Endothelial cell of umbilical vein (primary cell): ENCODE results near the gene KAT2B.

Experiments
- EZH2 ChIP-seq: IDR thresholded peaks from 2 replicates; pipeline ENCODE4 v1.6.1; 2012; ENCODE audit warnings: borderline replicate concordance, low read depth, mild to moderate bottlenecking, moderate library complexity, low read length, inconsistent platforms; ENCODE audit not compliant: severe bottlenecking
- FOS ChIP-seq: IDR thresholded peaks from 2 replicates; pipeline ENCODE4 v1.6.1; 2011; ENCODE audit warnings: mild to moderate bottlenecking, low read length, moderate library complexity, borderline replicate concordance; ENCODE audit not compliant: insufficient read depth
- JUN ChIP-seq: IDR thresholded peaks from 2 replicates; pipeline ENCODE4 v1.6.1; 2011; ENCODE audit warnings: borderline replicate concordance, low read depth; ENCODE audit not compliant: insufficient read length, insufficient read depth
- MYC ChIP-seq: IDR thresholded peaks from one replicate; pipeline ENCODE4 v1.6.1; 2011; ENCODE audit warnings: mild to moderate bottlenecking, low read depth, low read length
- POLR2A ChIP-seq: IDR thresholded peaks from 2 replicates; pipeline ENCODE4 v1.6.1; 2012; ENCODE audit warnings: low read depth, mild to moderate bottlenecking, control low read depth, low read length
- POLR2AphosphoS5 ChIP-seq: IDR thresholded peaks from 2 replicates; pipeline ENCODE4 v1.6.1; 2012; ENCODE audit warnings: low read depth, mild to moderate bottlenecking, control low read depth, low read length, moderate library complexity; ENCODE audit not compliant: insufficient read depth
- TF ChIP-seq, protein P1 (sequence below), 2 donors: IDR thresholded peaks; 1 replicate in 1 of 2; 2 replicates in 1 of 2; pipeline ENCODE4 v1.5.1; 2011; ENCODE audit warnings: low read length in 2 of 2, mild to moderate bottlenecking in 2 of 2, moderate library complexity in 2 of 2, control low read depth in 1 of 2, inconsistent platforms in 1 of 2, low read depth in 1 of 2; ENCODE audit not compliant: insufficient read depth in 1 of 2; ENCODE audit errors: extremely low read depth in 1 of 2
- TF ChIP-seq, protein P2 (sequence below): IDR thresholded peaks from 2 replicates; pipeline ENCODE4 v1.6.1; 2011; ENCODE audit not compliant: insufficient read depth, insufficient read length

- TF ChIP-seq, protein P1, sequence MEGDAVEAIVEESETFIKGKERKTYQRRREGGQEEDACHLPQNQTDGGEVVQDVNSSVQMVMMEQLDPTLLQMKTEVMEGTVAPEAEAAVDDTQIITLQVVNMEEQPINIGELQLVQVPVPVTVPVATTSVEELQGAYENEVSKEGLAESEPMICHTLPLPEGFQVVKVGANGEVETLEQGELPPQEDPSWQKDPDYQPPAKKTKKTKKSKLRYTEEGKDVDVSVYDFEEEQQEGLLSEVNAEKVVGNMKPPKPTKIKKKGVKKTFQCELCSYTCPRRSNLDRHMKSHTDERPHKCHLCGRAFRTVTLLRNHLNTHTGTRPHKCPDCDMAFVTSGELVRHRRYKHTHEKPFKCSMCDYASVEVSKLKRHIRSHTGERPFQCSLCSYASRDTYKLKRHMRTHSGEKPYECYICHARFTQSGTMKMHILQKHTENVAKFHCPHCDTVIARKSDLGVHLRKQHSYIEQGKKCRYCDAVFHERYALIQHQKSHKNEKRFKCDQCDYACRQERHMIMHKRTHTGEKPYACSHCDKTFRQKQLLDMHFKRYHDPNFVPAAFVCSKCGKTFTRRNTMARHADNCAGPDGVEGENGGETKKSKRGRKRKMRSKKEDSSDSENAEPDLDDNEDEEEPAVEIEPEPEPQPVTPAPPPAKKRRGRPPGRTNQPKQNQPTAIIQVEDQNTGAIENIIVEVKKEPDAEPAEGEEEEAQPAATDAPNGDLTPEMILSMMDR (IDR thresholded peaks at IDR 0.05; ENCODE audit: extremely low read depth in 1 of 2, insufficient read depth in 1 of 2, low read depth in 1 of 2, low read length in 2 of 2) = no peak
- TF ChIP-seq EZH2 = no peak
- no peak for TF ChIP-seq POLR2A
- TF ChIP-seq, protein P2, sequence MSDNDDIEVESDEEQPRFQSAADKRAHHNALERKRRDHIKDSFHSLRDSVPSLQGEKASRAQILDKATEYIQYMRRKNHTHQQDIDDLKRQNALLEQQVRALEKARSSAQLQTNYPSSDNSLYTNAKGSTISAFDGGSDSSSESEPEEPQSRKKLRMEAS = no peak
- TF ChIP-seq FOS = no peak
- no peak for TF ChIP-seq POLR2AphosphoS5
- no peak for TF ChIP-seq JUN
- no peak for TF ChIP-seq MYC
Measured at GRCh38 chr3:20128358-20128757, 88.1 kb downstream of the KAT2B start.
